GM12892 (cell line): ENCODE measurements around the gene CAMK1D.

Experiments
- POLR2AphosphoS5 ChIP-seq: IDR thresholded peaks from 2 replicates; pipeline ENCODE4 v1.6.1; 2011; ENCODE audit warnings: low read depth, low read length, control low read depth
- TAF1 ChIP-seq: IDR thresholded peaks from 2 replicates; pipeline ENCODE4 v1.6.1; 2011; ENCODE audit warnings: low read depth, mild to moderate bottlenecking, control low read depth, low read length, borderline replicate concordance

DNA sequence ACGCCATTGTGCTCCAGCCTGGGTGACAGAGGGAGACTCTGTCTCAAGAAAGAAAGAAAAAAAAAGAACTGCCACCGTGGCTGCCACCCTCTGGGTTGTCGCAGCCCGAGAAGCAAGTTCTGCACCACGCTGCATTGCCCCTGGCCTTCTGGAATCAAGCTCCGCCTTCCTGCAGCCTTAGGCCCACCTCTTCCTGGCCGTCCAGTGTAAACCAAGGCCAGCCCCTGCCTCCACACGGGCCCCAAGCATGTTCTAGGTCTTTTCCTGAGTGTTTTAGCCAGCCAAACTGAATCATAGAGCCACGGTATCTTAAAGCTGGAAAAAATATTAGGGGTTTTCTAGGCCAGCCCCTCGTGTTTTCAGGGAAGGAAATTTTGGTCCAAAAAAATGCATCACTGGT, 463.2 kb downstream of the CAMK1D start:
- TF ChIP-seq POLR2AphosphoS5 (no peak), TAF1 (no peak)
